HCT116 (cell line): ENCODE results near the gene CERK.

Experiments
- ATF3 ChIP-seq: IDR thresholded peaks from 2 replicates; pipeline ENCODE4 v1.6.1; 2012
- CTCF ChIP-seq, 3 experiments: fragments of 200-600 bp in 1 of 3; sonication (generic) in 1 of 3; IDR thresholded peaks in 2 of 3; conservative IDR thresholded peaks in 1 of 3; 2 replicates each; pipeline ENCODE4 v1.5.1; 2012 to 2017; ENCODE audit warnings: low read depth in 2 of 3, low read length in 2 of 3, antibody characterized with exemption in 1 of 3, borderline replicate concordance in 1 of 3, control low read depth in 1 of 3, mild to moderate bottlenecking in 1 of 3, mixed read lengths in 1 of 3, mixed run types in 1 of 3, moderate library complexity in 1 of 3; ENCODE audit not compliant: insufficient read depth in 1 of 3
- POLR2A ChIP-seq: IDR thresholded peaks from 2 replicates; pipeline ENCODE4 v1.7.0; 2011; ENCODE audit warnings: borderline replicate concordance; ENCODE audit not compliant: insufficient read depth, insufficient read length; ENCODE audit errors: extremely low read depth
- POLR2AphosphoS5 ChIP-seq: IDR thresholded peaks from 2 replicates; pipeline ENCODE4 v1.6.1; 2011; ENCODE audit warnings: mild to moderate bottlenecking, low read depth, low read length, moderate library complexity
- REST ChIP-seq: IDR thresholded peaks from 2 replicates; pipeline ENCODE4 v1.6.1; 2012; ENCODE audit warnings: low read depth
- SP1 ChIP-seq: IDR thresholded peaks from 2 replicates; pipeline ENCODE4 v1.6.1; 2012; ENCODE audit warnings: low read depth

- TF ChIP-seq REST = no peak
- no peak for TF ChIP-seq CTCF (IDR thresholded peaks at IDR 0.05 in 2 of 3, conservative IDR thresholded peaks at IDR 0.05 in 1 of 3; ENCODE audit: borderline replicate concordance in 1 of 3, insufficient read depth in 1 of 3, low read depth in 2 of 3, low read length in 2 of 3)
- no peak for TF ChIP-seq ATF3
- no peak for TF ChIP-seq SP1
- TF ChIP-seq POLR2AphosphoS5 = no peak
- TF ChIP-seq POLR2A = no peak
Measured at GRCh38 chr22:46752988-46753310, 14.9 kb upstream of the CERK start.
